ENCODE results near the gene UMOD. TPM values are rescaled to one million over a fixed set of nuclear protein-coding genes. Genes with fewer than 3 reads are reported as not detected.

UMOD gene
- total RNA-seq, 2 experiments from 2014 or later = not detected

DNA sequence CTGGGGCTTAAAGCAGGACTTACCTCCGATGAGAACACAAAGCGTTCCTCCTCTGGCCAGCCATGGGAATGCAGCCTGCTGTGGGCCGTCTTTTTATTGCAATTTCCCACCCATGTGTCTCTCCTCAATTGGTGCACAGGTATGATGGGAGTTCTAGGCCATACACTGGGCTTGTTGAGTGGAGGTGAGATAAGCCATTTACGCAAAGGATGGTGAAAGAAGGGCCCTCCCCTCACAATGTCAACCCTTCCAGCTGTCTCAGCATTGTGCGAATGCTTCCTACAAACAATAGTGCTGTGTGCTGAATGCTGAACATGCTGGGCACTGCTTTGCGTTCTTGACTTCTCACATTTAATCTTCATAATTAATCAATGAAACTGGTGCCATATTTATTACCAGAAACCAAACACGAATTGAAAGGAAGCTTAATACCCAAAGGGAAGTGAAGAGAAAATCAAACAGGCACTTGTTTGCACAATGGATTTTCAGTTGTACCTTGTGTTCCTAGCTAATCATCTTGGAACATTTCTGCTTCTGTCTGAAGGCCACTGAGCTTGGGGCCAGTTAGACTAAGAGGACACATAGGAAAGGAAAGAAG, 25.0 kb downstream of the UMOD start, which contains the start of gene GP2:
Gene GP2, minus strand, starts transcription at position 70 of the 598 bp plus-strand sequence. CDS start 1,082 bp downstream, outside the sequence.
- H3K27me3 Mint-ChIP-seq = no peaks in the 10 kb centered on the region
- Histone ChIP-seq H3K36me3 (ENCODE audit: insufficient read depth, low read length) (no peaks in the 10 kb centered on the region), H3K4me3 (ENCODE audit: low read length) (no peak within 1 kb of the TSS), H3K27ac (ENCODE audit: low read depth in 1 of 2, low read length in 2 of 2) (no peak within 1 kb of the TSS), H3K9me3 (ENCODE audit: control insufficient read depth in 1 of 2, insufficient read depth in 1 of 2, low read length in 2 of 2) (no peaks in the 10 kb centered on the region), H3K4me1 (ENCODE audit: insufficient read depth, low read length) (no peaks in the 10 kb centered on the region), H3K27me3 (ENCODE audit: control insufficient read depth in 1 of 2, insufficient read depth in 2 of 2, low read length in 2 of 2) (peaks cover 0 to 3% of the 10 kb centered on the region in 2 experiments)
- no peaks in the 10 kb centered on the region for H3K4me1 Mint-ChIP-seq (ENCODE audit: low read depth)
- H3K27ac Mint-ChIP-seq = no peak within 1 kb of the TSS
- TF ChIP-seq, protein P1, sequence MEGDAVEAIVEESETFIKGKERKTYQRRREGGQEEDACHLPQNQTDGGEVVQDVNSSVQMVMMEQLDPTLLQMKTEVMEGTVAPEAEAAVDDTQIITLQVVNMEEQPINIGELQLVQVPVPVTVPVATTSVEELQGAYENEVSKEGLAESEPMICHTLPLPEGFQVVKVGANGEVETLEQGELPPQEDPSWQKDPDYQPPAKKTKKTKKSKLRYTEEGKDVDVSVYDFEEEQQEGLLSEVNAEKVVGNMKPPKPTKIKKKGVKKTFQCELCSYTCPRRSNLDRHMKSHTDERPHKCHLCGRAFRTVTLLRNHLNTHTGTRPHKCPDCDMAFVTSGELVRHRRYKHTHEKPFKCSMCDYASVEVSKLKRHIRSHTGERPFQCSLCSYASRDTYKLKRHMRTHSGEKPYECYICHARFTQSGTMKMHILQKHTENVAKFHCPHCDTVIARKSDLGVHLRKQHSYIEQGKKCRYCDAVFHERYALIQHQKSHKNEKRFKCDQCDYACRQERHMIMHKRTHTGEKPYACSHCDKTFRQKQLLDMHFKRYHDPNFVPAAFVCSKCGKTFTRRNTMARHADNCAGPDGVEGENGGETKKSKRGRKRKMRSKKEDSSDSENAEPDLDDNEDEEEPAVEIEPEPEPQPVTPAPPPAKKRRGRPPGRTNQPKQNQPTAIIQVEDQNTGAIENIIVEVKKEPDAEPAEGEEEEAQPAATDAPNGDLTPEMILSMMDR (IDR thresholded peaks at IDR 0.05) = no peak
- CTCF ChIA-PET = no interaction called here
- no peaks in the 10 kb centered on the region for H3K36me3 Mint-ChIP-seq (ENCODE audit: low read depth)
- POLR2A ChIA-PET = no interaction called here
- intact Hi-C loops (cut with DNase I, micrococcal nuclease) = no loop called here
- DNase-seq (no peak), ATAC-seq (ENCODE audit: poor library complexity) (no peak)
- no peak within 1 kb of the TSS for H3K4me3 Mint-ChIP-seq
- H3K9me3 Mint-ChIP-seq = peaks cover 2% of the 10 kb centered on the region

DNA sequence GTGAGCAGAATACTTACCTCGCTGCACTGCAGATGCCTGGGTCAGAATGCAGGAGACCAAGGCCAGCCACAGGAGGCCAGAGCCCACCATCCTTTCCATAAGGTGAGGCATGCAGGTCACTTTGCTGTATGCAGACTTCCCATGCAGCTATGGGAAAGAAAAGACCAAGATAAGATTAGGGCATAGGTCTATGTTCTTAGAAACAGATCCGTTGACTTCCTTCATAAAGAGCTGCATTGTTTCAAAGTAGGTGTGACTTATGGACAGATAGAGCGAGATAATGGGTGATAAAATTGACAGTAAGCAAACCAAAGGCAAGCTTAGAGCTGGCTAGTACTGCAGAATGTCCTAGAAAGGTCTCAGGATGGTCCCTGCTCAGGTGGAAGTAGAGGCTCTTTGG, 26.2 kb downstream of the UMOD start:
- ATAC-seq (ENCODE audit: poor library complexity) = no peak
- Histone ChIP-seq H3K4me1 (ENCODE audit: insufficient read depth, low read length) (no peaks in the 10 kb centered on the region), H3K27me3 (ENCODE audit: control insufficient read depth in 1 of 2, insufficient read depth in 2 of 2, low read length in 2 of 2) (peaks cover 0 to 3% of the 10 kb centered on the region in 2 experiments), H3K36me3 (ENCODE audit: insufficient read depth, low read length) (no peaks in the 10 kb centered on the region), H3K27ac (ENCODE audit: low read depth in 1 of 2, low read length in 2 of 2) (no peak overlapping the region), H3K9me3 (ENCODE audit: control insufficient read depth in 1 of 2, insufficient read depth in 1 of 2, low read length in 2 of 2) (no peaks in the 10 kb centered on the region), H3K4me3 (ENCODE audit: low read length) (no peak overlapping the region)
- ChIA-PET CTCF (no interaction called here), POLR2A (no interaction called here)
- DNase-seq = no peak
- H3K4me3 Mint-ChIP-seq = no peak overlapping the region
- H3K9me3 Mint-ChIP-seq = peaks cover 2% of the 10 kb centered on the region
- TF ChIP-seq, protein P1 (IDR thresholded peaks at IDR 0.05) = no peak
- H3K4me1 Mint-ChIP-seq (ENCODE audit: low read depth) = no peaks in the 10 kb centered on the region
- H3K27me3 Mint-ChIP-seq = no peaks in the 10 kb centered on the region
- intact Hi-C loops (cut with DNase I, micrococcal nuclease) = no loop called here
- H3K27ac Mint-ChIP-seq = no peak overlapping the region
- H3K36me3 Mint-ChIP-seq (ENCODE audit: low read depth) = no peaks in the 10 kb centered on the region

DNA sequence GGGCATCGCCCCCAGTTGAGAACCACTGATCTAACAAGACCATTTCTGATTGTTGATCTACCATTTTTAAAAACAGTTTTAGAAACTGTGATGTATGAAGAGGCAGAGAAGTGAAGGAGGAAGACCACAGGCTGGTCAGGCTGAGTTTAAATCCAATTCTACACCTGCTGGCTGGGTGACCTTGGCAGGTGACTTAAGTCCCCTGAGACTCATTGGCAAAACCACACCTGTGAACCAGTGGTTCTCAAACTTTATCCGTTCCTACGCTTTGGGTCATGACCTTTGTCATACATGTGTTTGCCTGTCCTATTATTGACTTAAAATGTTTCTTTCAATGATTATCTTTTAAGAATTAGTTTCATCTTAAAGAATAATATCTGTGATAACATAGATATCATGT, 27.5 kb downstream of the UMOD start:
- ATAC-seq (ENCODE audit: poor library complexity) = no peak

More for the DNA sequence above, 27.5 kb downstream of the UMOD start:
- TF ChIP-seq, protein P1 (IDR thresholded peaks at IDR 0.05) = no peak
- no peak for DNase-seq
- Histone ChIP-seq H3K27me3 (ENCODE audit: control insufficient read depth in 1 of 2, insufficient read depth in 2 of 2, low read length in 2 of 2) (peaks cover 0 to 3% of the 10 kb centered on the region in 2 experiments), H3K4me1 (ENCODE audit: insufficient read depth, low read length) (no peaks in the 10 kb centered on the region), H3K27ac (ENCODE audit: low read depth in 1 of 2, low read length in 2 of 2) (no peak overlapping the region), H3K4me3 (ENCODE audit: low read length) (no peak overlapping the region), H3K9me3 (ENCODE audit: control insufficient read depth in 1 of 2, insufficient read depth in 1 of 2, low read length in 2 of 2) (no peaks in the 10 kb centered on the region), H3K36me3 (ENCODE audit: insufficient read depth, low read length) (no peaks in the 10 kb centered on the region)
- POLR2A ChIA-PET = no interaction called here
- H3K27ac Mint-ChIP-seq = no peak overlapping the region
- H3K4me1 Mint-ChIP-seq (ENCODE audit: low read depth) = no peaks in the 10 kb centered on the region
- no peaks in the 10 kb centered on the region for H3K27me3 Mint-ChIP-seq
- no peaks in the 10 kb centered on the region for H3K36me3 Mint-ChIP-seq (ENCODE audit: low read depth)
- CTCF ChIA-PET = no interaction called here
- H3K4me3 Mint-ChIP-seq = no peak overlapping the region
- intact Hi-C loops (cut with DNase I, micrococcal nuclease) = no loop called here
- H3K9me3 Mint-ChIP-seq = peaks cover 2% of the 10 kb centered on the region
